Nephron progenitor cell (in vitro differentiated cells): ENCODE data around the gene BOC.
A peak's percentile ranks its signal among the peaks of the same experiment; 100 is the strongest.

Experiments
- DNase-seq: peaks from one replicate; pipeline ENCODE4 v3.0.0; 2021
- H3K27ac Mint-ChIP-seq: 2 replicates; pipeline ENCODE4 v1.8.0; 2021; ENCODE audit warnings: mild to moderate bottlenecking, moderate library complexity, mixed read lengths
- H3K27me3 Mint-ChIP-seq: 2 replicates; pipeline ENCODE4 v1.8.0; 2021; ENCODE audit warnings: mild to moderate bottlenecking, low read depth, mixed read lengths; ENCODE audit not compliant: poor library complexity
- H3K36me3 Mint-ChIP-seq: 2 replicates; pipeline ENCODE4 v1.8.0; 2021; ENCODE audit warnings: low read depth, mixed read lengths
- H3K4me1 Mint-ChIP-seq: 2 replicates; pipeline ENCODE4 v1.8.0; 2021; ENCODE audit warnings: mixed read lengths
- H3K4me3 Mint-ChIP-seq: 2 replicates; pipeline ENCODE4 v1.8.0; 2021; ENCODE audit warnings: mild to moderate bottlenecking, moderate library complexity, mixed read lengths
- H3K9me3 Mint-ChIP-seq: 2 replicates; pipeline ENCODE4 v1.8.0; 2021; ENCODE audit warnings: mild to moderate bottlenecking, moderate library complexity, mixed read lengths
- TF ChIP-seq, protein P1 (sequence below): fragments of 200-600 bp; sonication (generic); IDR thresholded peaks from 2 replicates; pipeline ENCODE4 v1.5.0; 2021; ENCODE audit warnings: antibody characterized with exemption

BOC gene

DNA sequence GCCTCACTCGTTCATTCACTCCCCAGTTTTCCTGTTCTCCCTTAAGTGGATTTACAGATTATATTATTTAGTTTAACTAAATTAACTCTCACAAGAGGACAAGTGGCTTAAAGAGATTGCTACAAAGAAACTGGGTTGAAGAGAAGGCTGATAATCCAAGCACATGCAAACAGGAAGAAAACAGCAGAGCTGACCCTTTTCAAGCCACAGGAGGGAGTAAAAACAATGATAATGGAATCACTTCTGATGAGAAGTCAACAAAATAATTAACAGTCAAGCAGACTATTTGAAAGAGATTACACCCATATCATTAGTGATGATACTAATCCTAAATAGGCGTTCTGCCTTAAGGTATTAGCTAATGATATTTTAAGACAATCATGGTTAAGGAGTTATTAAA, 31.7 kb downstream of the BOC start:
- Mint-ChIP-seq H3K4me1 (peaks cover 98% of the 10 kb centered on the region), H3K36me3 (peaks cover 71% of the 10 kb centered on the region), H3K27me3 (no peaks in the 10 kb centered on the region), H3K4me3 (no peak overlapping the region), H3K27ac (no peak overlapping the region), H3K9me3 (no peaks in the 10 kb centered on the region)
- no peak for DNase-seq
- TF ChIP-seq, protein P1, sequence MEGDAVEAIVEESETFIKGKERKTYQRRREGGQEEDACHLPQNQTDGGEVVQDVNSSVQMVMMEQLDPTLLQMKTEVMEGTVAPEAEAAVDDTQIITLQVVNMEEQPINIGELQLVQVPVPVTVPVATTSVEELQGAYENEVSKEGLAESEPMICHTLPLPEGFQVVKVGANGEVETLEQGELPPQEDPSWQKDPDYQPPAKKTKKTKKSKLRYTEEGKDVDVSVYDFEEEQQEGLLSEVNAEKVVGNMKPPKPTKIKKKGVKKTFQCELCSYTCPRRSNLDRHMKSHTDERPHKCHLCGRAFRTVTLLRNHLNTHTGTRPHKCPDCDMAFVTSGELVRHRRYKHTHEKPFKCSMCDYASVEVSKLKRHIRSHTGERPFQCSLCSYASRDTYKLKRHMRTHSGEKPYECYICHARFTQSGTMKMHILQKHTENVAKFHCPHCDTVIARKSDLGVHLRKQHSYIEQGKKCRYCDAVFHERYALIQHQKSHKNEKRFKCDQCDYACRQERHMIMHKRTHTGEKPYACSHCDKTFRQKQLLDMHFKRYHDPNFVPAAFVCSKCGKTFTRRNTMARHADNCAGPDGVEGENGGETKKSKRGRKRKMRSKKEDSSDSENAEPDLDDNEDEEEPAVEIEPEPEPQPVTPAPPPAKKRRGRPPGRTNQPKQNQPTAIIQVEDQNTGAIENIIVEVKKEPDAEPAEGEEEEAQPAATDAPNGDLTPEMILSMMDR = no peak

DNA sequence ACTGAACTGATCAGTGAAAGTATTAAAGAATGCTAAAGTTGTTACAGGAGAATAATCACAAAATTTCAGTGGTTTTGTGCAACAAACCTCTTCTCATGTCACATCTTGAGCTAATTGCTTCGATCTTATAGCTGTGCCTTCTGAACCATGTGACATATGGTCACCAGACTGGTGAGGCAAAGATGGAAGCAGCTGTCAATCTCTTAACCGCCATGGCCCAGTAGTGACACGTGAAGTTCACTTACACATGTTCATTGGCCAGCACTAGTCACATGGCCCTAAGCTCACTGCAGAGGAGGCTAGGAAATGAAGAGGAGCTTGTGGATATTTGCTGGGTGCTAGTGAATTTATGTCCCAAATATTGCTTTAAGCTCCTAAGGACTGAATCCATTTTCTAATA, 32.5 kb downstream of the BOC start:
- Mint-ChIP-seq H3K9me3 (no peaks in the 10 kb centered on the region), H3K27me3 (no peaks in the 10 kb centered on the region), H3K27ac (peak overlapping the region; percentile 72), H3K4me3 (no peak overlapping the region), H3K36me3 (peaks cover 71% of the 10 kb centered on the region), H3K4me1 (peaks cover 98% of the 10 kb centered on the region)
- no peak for DNase-seq
- TF ChIP-seq, protein P1 = no peak

DNA sequence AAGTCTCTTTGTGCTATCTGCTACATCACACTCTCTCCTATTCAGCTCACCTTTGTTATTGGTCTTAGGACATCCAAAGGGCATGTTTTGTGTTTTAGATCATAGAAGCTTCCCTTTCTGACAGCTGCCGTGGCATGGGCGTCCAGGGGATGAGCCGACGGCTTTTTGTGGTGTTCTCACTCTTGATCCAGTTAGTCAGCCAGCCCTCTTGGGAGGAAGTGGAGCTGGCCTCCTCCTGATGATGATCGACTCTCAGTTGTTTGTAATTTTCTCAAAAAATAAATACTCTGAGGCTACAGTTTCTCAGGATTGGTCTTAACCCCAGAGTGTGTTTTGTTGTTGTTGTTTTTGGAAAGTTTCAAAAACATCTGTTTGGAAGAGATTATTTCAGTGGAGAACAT, 34.4 kb downstream of the BOC start:
- H3K9me3 Mint-ChIP-seq = no peaks in the 10 kb centered on the region
- H3K4me1 Mint-ChIP-seq = peaks cover 90% of the 10 kb centered on the region
- TF ChIP-seq, protein P1 = no peak
- no peak for DNase-seq
- H3K27ac Mint-ChIP-seq = peak overlapping the region; percentile 97
- peak overlapping the region; percentile 71 for H3K4me3 Mint-ChIP-seq
- H3K27me3 Mint-ChIP-seq = no peaks in the 10 kb centered on the region
- H3K36me3 Mint-ChIP-seq = peaks cover 76% of the 10 kb centered on the region

DNA sequence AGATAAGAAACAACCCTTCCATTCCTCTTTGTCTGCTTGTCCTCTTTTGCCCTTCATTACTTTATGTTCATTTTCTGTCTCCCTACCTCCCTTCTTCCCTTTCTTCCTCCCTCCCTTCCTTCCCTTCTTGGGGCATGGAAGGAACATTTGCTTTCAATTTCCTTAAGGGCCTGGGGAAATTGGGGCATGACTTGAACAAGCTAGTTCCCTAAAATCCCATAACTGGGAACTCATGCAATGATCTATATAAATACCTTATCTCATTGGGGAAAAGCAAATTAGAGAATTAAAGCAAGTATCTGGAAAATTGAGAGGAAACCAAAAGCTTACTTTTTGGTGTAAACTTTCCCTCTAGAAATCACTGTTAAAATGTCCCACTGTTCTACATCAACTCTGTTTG, 35.7 kb downstream of the BOC start:
- H3K9me3 Mint-ChIP-seq = no peaks in the 10 kb centered on the region
- H3K4me3 Mint-ChIP-seq = peak overlapping the region; percentile 70
- DNase-seq = no peak
- TF ChIP-seq, protein P1 = no peak
- H3K27ac Mint-ChIP-seq = peak overlapping the region; percentile 94
- peaks cover 90% of the 10 kb centered on the region for H3K4me1 Mint-ChIP-seq
- H3K36me3 Mint-ChIP-seq = peaks cover 89% of the 10 kb centered on the region
- peaks cover 3% of the 10 kb centered on the region for H3K27me3 Mint-ChIP-seq

DNA sequence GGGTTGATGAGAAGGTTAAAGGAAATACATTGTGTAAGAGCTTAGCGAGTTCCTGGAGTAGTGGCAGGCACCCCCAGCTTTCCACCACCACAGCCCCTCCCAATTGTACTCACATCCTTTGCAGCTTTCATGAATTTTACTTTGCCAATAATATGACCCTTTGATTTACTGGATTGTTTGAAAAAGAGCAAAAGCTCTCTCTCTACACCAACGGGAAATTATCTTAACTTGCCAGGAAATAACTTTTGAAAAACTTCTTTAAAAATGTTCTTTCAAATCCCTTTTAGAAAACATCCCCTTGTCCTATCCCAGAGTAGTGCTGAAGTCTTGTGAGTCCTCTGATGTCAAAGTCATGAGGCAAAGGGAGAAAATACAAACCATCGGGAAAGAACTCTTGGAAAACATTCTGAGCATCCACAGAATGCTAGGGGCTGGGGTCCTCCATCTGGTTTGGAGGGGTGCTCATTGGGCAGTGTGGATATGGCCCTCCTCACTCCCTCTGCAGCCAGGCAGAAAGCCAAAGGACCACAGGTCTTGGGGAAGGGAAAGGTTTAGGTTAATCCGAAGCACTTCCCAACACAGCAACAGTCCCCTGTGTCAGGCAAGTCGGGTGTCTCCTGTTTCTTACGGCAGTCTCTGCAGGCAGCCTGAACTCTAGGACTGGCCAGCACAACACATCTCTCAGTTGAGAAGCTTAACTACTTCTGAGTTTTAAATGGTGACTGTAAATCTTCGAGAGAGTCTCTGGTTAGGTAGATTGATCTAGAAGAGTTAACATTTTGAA, 36.5 kb downstream of the BOC start:
- peaks cover 3% of the 10 kb centered on the region for H3K27me3 Mint-ChIP-seq
- peaks cover 95% of the 10 kb centered on the region for H3K36me3 Mint-ChIP-seq
- TF ChIP-seq, protein P1 = no peak
- no peak for DNase-seq
- H3K4me3 Mint-ChIP-seq = no peak overlapping the region
- peaks cover 90% of the 10 kb centered on the region for H3K4me1 Mint-ChIP-seq
- no peaks in the 10 kb centered on the region for H3K9me3 Mint-ChIP-seq
- peak overlapping the region; percentile 94 for H3K27ac Mint-ChIP-seq

DNA sequence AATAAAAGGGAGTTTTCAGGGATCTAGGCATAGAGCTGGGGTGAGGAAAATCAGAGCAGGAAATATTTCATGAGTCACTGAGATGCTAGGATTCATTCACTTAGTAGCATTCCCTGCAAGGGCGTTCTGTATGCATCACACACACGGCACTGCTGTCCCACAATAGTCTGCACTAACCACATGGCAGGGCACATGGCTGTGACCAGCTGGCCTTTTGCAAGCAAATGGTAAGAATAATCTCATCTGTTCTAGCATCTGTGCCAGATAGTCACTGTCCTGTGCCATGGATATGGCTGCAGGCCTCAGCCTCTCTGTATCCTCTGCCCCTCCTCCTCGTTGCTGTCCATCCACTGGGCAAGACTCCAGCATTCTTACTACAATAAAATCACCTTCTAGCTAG, 37.8 kb downstream of the BOC start:
- DNase-seq = no peak
- Mint-ChIP-seq H3K4me3 (no peak overlapping the region), H3K4me1 (peaks cover 90% of the 10 kb centered on the region), H3K36me3 (peaks cover 93% of the 10 kb centered on the region), H3K27me3 (peaks cover 3% of the 10 kb centered on the region), H3K27ac (peak overlapping the region; percentile 94), H3K9me3 (no peaks in the 10 kb centered on the region)
- TF ChIP-seq, protein P1 = no peak
